ENCODE data around the gene WDR26.

WDR26 gene

DNA sequence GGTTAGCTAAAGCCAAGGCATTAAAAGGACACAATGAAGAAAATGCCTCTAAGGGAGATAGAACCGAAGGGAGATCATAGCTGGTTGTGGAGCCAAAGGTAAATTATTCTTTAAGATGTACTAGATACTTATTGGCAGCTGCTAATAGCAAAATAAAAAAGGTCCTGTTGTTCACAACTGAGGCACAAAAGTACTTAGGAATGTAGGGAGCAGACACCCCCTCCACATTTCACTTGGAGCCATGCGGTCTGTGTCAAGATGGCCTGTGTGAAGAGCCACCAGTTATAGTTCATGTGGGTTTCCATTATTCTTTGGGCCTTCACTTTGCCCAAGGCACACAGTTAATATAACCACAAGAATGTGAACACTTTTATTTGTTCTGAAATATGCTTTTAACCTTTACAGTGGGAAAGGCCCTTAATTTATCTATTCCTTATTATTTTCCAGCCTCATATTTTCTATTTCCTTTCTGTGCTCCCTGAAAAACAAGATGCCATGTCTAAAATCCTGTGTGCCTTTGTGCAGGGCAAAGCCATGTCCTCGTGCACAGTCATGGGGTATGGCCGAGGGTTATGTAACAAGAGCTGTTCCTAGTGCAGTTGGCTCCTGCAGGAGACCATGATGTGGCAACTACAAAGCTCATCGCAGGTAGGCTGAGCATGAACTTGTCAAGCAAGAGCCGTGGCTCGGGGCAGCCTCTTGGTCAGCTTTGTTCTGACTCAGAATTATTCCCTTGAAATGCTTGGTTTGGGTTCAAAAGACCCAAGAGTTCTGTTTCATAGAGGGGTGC lies 16.2 kb upstream of the WDR26 start:
- ATAC-seq (replicated peaks) (no peak), DNase-seq (no peak)
- Mint-ChIP-seq H3K27ac (no peak overlapping the region), H3K9me3 (no peaks in the 10 kb centered on the region), H3K36me3 (ENCODE audit: insufficient read depth) (peaks cover 6% of the 10 kb centered on the region), H3K4me3 (no peak overlapping the region), H3K27me3 (no peaks in the 10 kb centered on the region), H3K4me1 (ENCODE audit: low read depth in 2 of 2) (peaks cover 5 to 6% of the 10 kb centered on the region in 2 donors)

GRCh38 chr1:224450159-224450558 lies 15.6 kb upstream of the WDR26 start:
- no peaks in the 10 kb centered on the region for H3K9me3 Mint-ChIP-seq
- H3K27ac Mint-ChIP-seq: no peak overlapping the region
- no peak for DNase-seq
- no peak overlapping the region for H3K4me3 Mint-ChIP-seq
- peaks cover 6% of the 10 kb centered on the region for H3K36me3 Mint-ChIP-seq (ENCODE audit: insufficient read depth)
- H3K27me3 Mint-ChIP-seq: no peaks in the 10 kb centered on the region
- peak; percentile 56 for ATAC-seq (replicated peaks)
- peaks cover 5 to 6% of the 10 kb centered on the region in 2 donors for H3K4me1 Mint-ChIP-seq (ENCODE audit: low read depth in 2 of 2)

DNA sequence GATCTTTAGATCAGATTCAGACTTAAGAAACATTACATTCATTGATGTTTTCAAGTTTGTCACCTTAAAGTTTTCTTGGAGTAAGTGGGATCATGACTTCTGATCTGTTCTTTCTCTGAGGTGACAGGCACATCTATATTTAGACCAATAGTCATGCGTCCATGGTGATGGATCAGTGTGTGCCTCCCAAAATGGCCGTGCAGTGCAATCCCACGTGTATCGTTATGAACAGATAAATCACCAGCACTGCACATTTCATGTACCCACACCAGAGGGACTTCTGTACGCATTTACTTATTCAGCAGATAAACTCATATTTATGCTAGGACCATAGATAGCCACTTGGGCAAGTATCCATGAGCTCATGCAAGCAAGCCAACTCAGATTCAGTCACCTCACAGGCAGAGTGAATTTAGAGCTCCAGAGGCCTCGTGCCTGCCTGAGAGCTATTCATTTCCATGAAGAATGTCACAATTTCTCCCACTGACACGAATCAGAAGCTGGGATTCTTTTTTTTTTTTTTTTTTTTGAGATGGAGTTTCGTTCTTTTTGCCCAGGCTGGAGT lies 13.9 kb upstream of the WDR26 start:
- peaks cover 5 to 6% of the 10 kb centered on the region in 2 donors for H3K4me1 Mint-ChIP-seq (ENCODE audit: low read depth in 2 of 2)
- no peak overlapping the region for H3K27ac Mint-ChIP-seq
- H3K27me3 Mint-ChIP-seq: no peaks in the 10 kb centered on the region
- ATAC-seq (replicated peaks): no peak
- DNase-seq: no peak
- H3K9me3 Mint-ChIP-seq: no peaks in the 10 kb centered on the region
- no peak overlapping the region for H3K4me3 Mint-ChIP-seq
- peaks cover 10% of the 10 kb centered on the region for H3K36me3 Mint-ChIP-seq (ENCODE audit: insufficient read depth)

- H3K4me1 Mint-ChIP-seq (ENCODE audit: low read depth in 2 of 2): peaks cover 5 to 6% of the 10 kb centered on the region in 2 donors
- ATAC-seq (replicated peaks): no peak
- no peaks in the 10 kb centered on the region for H3K9me3 Mint-ChIP-seq
- no peaks in the 10 kb centered on the region for H3K27me3 Mint-ChIP-seq
- H3K27ac Mint-ChIP-seq: peak overlapping the region in 1 of 2 donors; percentile 31
- no peak overlapping the region for H3K4me3 Mint-ChIP-seq
- DNase-seq: no peak
- H3K36me3 Mint-ChIP-seq (ENCODE audit: insufficient read depth): peaks cover 10% of the 10 kb centered on the region
Measured at GRCh38 chr1:224447971-224448370, 13.4 kb upstream of the WDR26 start.

GRCh38 chr1:224447251-224447650 lies 12.7 kb upstream of the WDR26 start:
- Mint-ChIP-seq H3K36me3 (ENCODE audit: insufficient read depth) (peaks cover 4% of the 10 kb centered on the region), H3K4me1 (ENCODE audit: low read depth in 2 of 2) (peaks cover 5 to 6% of the 10 kb centered on the region in 2 donors), H3K27ac (no peak overlapping the region), H3K9me3 (no peaks in the 10 kb centered on the region), H3K4me3 (no peak overlapping the region), H3K27me3 (no peaks in the 10 kb centered on the region)
- ATAC-seq (replicated peaks) (no peak), DNase-seq (no peak)

- Mint-ChIP-seq H3K9me3 (no peaks in the 10 kb centered on the region), H3K4me3 (no peak overlapping the region), H3K27ac (no peak overlapping the region), H3K27me3 (no peaks in the 10 kb centered on the region), H3K4me1 (ENCODE audit: low read depth in 2 of 2) (peaks cover 16 to 22% of the 10 kb centered on the region in 2 donors), H3K36me3 (ENCODE audit: insufficient read depth) (peaks cover 18% of the 10 kb centered on the region)
- DNase-seq (no peak), ATAC-seq (replicated peaks) (no peak)
Measured at GRCh38 chr1:224438989-224439388, 4.4 kb upstream of the WDR26 start.

- Mint-ChIP-seq H3K4me3 (peak overlapping the region; percentile 89 to 91), H3K27me3 (no peaks in the 10 kb centered on the region), H3K36me3 (ENCODE audit: insufficient read depth) (peaks cover 42% of the 10 kb centered on the region), H3K27ac (peak overlapping the region; percentile 93 to 98), H3K9me3 (no peaks in the 10 kb centered on the region), H3K4me1 (ENCODE audit: low read depth in 2 of 2) (peaks cover 34 to 46% of the 10 kb centered on the region in 2 donors)
- DNase-seq: no peak
- ATAC-seq (replicated peaks): no peak
Measured at GRCh38 chr1:224435999-224436398, 1.4 kb upstream of the WDR26 start.

- H3K4me3 Mint-ChIP-seq: peak overlapping the region; percentile 89 to 91
- ATAC-seq (replicated peaks) (peak; percentile 6), DNase-seq (no peak)
- peak overlapping the region; percentile 93 to 98 for H3K27ac Mint-ChIP-seq
- H3K4me1 Mint-ChIP-seq (ENCODE audit: low read depth in 2 of 2): peaks cover 39 to 51% of the 10 kb centered on the region in 2 donors
- H3K9me3 Mint-ChIP-seq: no peaks in the 10 kb centered on the region
- no peaks in the 10 kb centered on the region for H3K27me3 Mint-ChIP-seq
- H3K36me3 Mint-ChIP-seq (ENCODE audit: insufficient read depth): peaks cover 45% of the 10 kb centered on the region
Measured at GRCh38 chr1:224435318-224435763, 744 bp upstream of the WDR26 start.

GRCh38 chr1:224433701-224434672 lies 610 bp downstream of the WDR26 start:
- H3K36me3 Mint-ChIP-seq (ENCODE audit: insufficient read depth): peaks cover 56% of the 10 kb centered on the region
- no peaks in the 10 kb centered on the region for H3K27me3 Mint-ChIP-seq
- peaks cover 40 to 61% of the 10 kb centered on the region in 2 donors for H3K4me1 Mint-ChIP-seq (ENCODE audit: low read depth in 2 of 2)
- H3K9me3 Mint-ChIP-seq: no peaks in the 10 kb centered on the region
- DNase-seq (peak; percentile 59 to 65 (median 64)), ATAC-seq (replicated peaks) (peak; percentile 45)
- H3K4me3 Mint-ChIP-seq: peak overlapping the region; percentile 89 to 91
- H3K27ac Mint-ChIP-seq: peak overlapping the region; percentile 93 to 98

GRCh38 chr1:224433041-224433691 lies 1.4 kb downstream of the WDR26 start:
- Mint-ChIP-seq H3K36me3 (ENCODE audit: insufficient read depth) (peaks cover 63% of the 10 kb centered on the region), H3K27me3 (no peaks in the 10 kb centered on the region), H3K9me3 (no peaks in the 10 kb centered on the region), H3K4me1 (ENCODE audit: low read depth in 2 of 2) (peaks cover 43 to 67% of the 10 kb centered on the region in 2 donors), H3K27ac (peak overlapping the region; percentile 93 to 98), H3K4me3 (peak overlapping the region; percentile 89 to 91)
- no peak for ATAC-seq (replicated peaks)
- peak in 2 of 3 experiments; percentile 6 to 21 for DNase-seq

DNA sequence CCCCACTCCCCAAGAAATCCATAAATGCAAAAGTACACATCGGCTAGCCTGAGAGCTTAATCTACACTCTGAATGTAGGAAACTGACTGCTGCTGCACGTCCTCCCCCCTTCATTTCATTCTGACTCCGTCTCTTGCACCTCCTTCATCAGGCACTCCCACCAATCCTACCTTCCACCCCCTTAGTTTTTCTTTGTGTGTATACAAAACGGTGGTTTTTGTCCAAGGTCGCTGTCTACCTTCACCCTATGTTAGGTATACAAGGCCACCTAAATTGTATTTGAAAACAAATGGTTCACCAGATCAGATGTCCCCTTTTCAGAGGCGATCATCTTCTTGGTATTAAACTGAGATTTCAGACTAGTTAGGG lies 1.9 kb downstream of the WDR26 start:
- ATAC-seq (replicated peaks) (no peak), DNase-seq (peak in 1 of 3 experiments; percentile 16)
- Mint-ChIP-seq H3K9me3 (no peaks in the 10 kb centered on the region), H3K27ac (peak overlapping the region; percentile 93 to 98), H3K36me3 (ENCODE audit: insufficient read depth) (peaks cover 63% of the 10 kb centered on the region), H3K4me3 (peak overlapping the region; percentile 89 to 91), H3K27me3 (no peaks in the 10 kb centered on the region), H3K4me1 (ENCODE audit: low read depth in 2 of 2) (peaks cover 43 to 71% of the 10 kb centered on the region in 2 donors)

GRCh38 chr1:224432146-224432545 lies 2.5 kb downstream of the WDR26 start:
- H3K4me3 Mint-ChIP-seq: peak overlapping the region; percentile 89 to 91
- no peaks in the 10 kb centered on the region for H3K9me3 Mint-ChIP-seq
- no peaks in the 10 kb centered on the region for H3K27me3 Mint-ChIP-seq
- peaks cover 68% of the 10 kb centered on the region for H3K36me3 Mint-ChIP-seq (ENCODE audit: insufficient read depth)
- DNase-seq: no peak
- H3K27ac Mint-ChIP-seq: peak overlapping the region; percentile 93 to 98
- ATAC-seq (replicated peaks): no peak
- peaks cover 44 to 73% of the 10 kb centered on the region in 2 donors for H3K4me1 Mint-ChIP-seq (ENCODE audit: low read depth in 2 of 2)

- Mint-ChIP-seq H3K27me3 (no peaks in the 10 kb centered on the region), H3K4me1 (ENCODE audit: low read depth in 2 of 2) (peaks cover 40 to 70% of the 10 kb centered on the region in 2 donors), H3K9me3 (no peaks in the 10 kb centered on the region), H3K4me3 (peak overlapping the region; percentile 89 to 91), H3K27ac (peak overlapping the region in 1 of 2 donors; percentile 98), H3K36me3 (ENCODE audit: insufficient read depth) (peaks cover 73% of the 10 kb centered on the region)
- ATAC-seq (replicated peaks): no peak
- no peak for DNase-seq
Measured at GRCh38 chr1:224431726-224432125, 2.9 kb downstream of the WDR26 start.

Data from effector memory CD8-positive, alpha-beta T cell (primary cell).